Smooth muscle cell of the umbilical artery (primary cell): Measurements from ENCODE around the gene NOX3. TPM values are rescaled to one million over a fixed set of nuclear protein-coding genes. Genes with fewer than 3 reads are reported as not detected.

ENCODE experiments used
- total RNA-seq: library from RNA; depleted of rRNA; stranded (reverse); fragments of >200 nt; gene quantifications from 2 replicates; pipeline ENCODE4 v1.2.3, GENCODE V29; 2014

NOX3 gene
- total RNA-seq = not detected in 2 replicates

GRCh38 chr6:155455766-155456165 is at the start of gene NOX3:
NOX3 (minus strand) TSS chr6:155455839; CDS start chr6:155455800, 39 bp downstream.

Other genes with a start within 250 kb of the NOX3 start
- gene CLDN20, start 191.8 kb downstream of the NOX3 start, total RNA-seq = not detected in 2 replicates
- 21.1 and 31.6 TPM in 2 replicates for gene TFB1M, start 141.4 kb downstream of the NOX3 start, total RNA-seq